HepG2 (cell line): ENCODE measurements around the gene CHST13.

Source experiments
- MAFK ChIP-seq, 2 experiments: IDR thresholded peaks in 1 of 2; conservative IDR thresholded peaks in 1 of 2; 2 replicates each; pipeline ENCODE4 v1.6.1; 2011; ENCODE audit warnings: improper control_type of control experiment in 2 of 2, low read length in 2 of 2
- NFE2L2 ChIP-seq: fragments of 150-350 bp; IDR thresholded peaks from 2 replicates; pipeline ENCODE4 v1.6.1; 2014; ENCODE audit warnings: low read length
- NFIC ChIP-seq: IDR thresholded peaks from 2 replicates; pipeline ENCODE4 v1.6.1; 2012; ENCODE audit warnings: mild to moderate bottlenecking, low read length, inconsistent platforms
- PAWR ChIP-seq: sonication (generic); formaldehyde crosslinking; IDR thresholded peaks from 2 replicates; pipeline ENCODE4 v1.4.0; 2020; ENCODE audit warnings: missing genetic modification reagents, mild to moderate bottlenecking, borderline replicate concordance
- RXRB ChIP-seq: IDR thresholded peaks from 2 replicates; pipeline ENCODE4 v1.6.1; 2016; ENCODE audit warnings: borderline replicate concordance, missing genetic modification reagents, missing compliant biosample characterization
- ZNF292 ChIP-seq: sonication (generic); formaldehyde crosslinking; IDR thresholded peaks from 2 replicates; pipeline ENCODE4 v1.8.1; 2022; ENCODE audit warnings: mild to moderate bottlenecking, low read depth, missing genetic modification reagents, borderline replicate concordance
- ZNF354B ChIP-seq: sonication (generic); formaldehyde crosslinking; IDR thresholded peaks from 2 replicates; pipeline ENCODE4 v1.8.0; 2022; ENCODE audit warnings: mild to moderate bottlenecking, missing genetic modification reagents
- TF ChIP-seq, protein P1 (sequence below): sonication (generic); formaldehyde crosslinking; IDR thresholded peaks from 2 replicates; pipeline ENCODE4 v1.9.0; 2022; ENCODE audit warnings: missing genetic modification reagents, mild to moderate bottlenecking, borderline replicate concordance
- TF ChIP-seq, protein P2 (sequence below): sonication (generic); formaldehyde crosslinking; IDR thresholded peaks from 2 replicates; pipeline ENCODE4 v1.4.0; 2020; ENCODE audit warnings: missing genetic modification reagents

DNA sequence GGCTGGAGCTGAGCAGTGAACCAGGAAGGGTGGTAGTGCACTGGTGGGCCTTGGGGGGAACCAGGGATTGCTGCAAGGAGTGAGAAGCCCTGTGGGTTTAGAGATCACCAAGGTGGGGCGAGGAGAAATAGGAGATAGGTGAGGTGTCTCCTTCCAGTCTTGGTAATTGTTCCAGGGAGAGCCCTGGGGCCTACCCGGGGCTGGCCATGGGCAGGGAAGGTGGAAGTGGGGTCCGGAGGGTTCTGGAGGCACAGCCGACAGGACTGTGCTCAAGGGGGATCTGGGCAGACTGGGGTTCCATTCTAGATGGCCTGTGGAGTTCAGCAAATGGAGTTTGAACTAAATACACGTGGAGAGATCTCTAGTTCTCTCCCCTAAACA is 4.5 kb downstream of the CHST13 start:
- TF ChIP-seq MAFK (conservative IDR thresholded peaks at IDR 0.05 in 1 of 2, IDR thresholded peaks at IDR 0.05 in 1 of 2; ENCODE audit: low read length in 2 of 2) (no peak), NFE2L2 (no peak), RXRB (CRISPR knock-in tag) (no peak), NFIC (no peak), ZNF292 (CRISPR knock-in tag) (no peak), ZNF354B (CRISPR knock-in tag) (no peak), PAWR (no peak)
- TF ChIP-seq, protein P1, sequence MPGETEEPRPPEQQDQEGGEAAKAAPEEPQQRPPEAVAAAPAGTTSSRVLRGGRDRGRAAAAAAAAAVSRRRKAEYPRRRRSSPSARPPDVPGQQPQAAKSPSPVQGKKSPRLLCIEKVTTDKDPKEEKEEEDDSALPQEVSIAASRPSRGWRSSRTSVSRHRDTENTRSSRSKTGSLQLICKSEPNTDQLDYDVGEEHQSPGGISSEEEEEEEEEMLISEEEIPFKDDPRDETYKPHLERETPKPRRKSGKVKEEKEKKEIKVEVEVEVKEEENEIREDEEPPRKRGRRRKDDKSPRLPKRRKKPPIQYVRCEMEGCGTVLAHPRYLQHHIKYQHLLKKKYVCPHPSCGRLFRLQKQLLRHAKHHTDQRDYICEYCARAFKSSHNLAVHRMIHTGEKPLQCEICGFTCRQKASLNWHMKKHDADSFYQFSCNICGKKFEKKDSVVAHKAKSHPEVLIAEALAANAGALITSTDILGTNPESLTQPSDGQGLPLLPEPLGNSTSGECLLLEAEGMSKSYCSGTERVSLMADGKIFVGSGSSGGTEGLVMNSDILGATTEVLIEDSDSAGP (CRISPR knock-in tag), result no peak
- TF ChIP-seq, protein P2, sequence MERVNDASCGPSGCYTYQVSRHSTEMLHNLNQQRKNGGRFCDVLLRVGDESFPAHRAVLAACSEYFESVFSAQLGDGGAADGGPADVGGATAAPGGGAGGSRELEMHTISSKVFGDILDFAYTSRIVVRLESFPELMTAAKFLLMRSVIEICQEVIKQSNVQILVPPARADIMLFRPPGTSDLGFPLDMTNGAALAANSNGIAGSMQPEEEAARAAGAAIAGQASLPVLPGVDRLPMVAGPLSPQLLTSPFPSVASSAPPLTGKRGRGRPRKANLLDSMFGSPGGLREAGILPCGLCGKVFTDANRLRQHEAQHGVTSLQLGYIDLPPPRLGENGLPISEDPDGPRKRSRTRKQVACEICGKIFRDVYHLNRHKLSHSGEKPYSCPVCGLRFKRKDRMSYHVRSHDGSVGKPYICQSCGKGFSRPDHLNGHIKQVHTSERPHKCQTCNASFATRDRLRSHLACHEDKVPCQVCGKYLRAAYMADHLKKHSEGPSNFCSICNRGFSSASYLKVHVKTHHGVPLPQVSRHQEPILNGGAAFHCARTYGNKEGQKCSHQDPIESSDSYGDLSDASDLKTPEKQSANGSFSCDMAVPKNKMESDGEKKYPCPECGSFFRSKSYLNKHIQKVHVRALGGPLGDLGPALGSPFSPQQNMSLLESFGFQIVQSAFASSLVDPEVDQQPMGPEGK, result no peak
